Measurements from ENCODE around the gene OPA3.

Gene OPA3

GRCh38 chr19:45529420-45529785 is 55.2 kb downstream of the OPA3 start:
- TF ChIP-seq, protein P1, sequence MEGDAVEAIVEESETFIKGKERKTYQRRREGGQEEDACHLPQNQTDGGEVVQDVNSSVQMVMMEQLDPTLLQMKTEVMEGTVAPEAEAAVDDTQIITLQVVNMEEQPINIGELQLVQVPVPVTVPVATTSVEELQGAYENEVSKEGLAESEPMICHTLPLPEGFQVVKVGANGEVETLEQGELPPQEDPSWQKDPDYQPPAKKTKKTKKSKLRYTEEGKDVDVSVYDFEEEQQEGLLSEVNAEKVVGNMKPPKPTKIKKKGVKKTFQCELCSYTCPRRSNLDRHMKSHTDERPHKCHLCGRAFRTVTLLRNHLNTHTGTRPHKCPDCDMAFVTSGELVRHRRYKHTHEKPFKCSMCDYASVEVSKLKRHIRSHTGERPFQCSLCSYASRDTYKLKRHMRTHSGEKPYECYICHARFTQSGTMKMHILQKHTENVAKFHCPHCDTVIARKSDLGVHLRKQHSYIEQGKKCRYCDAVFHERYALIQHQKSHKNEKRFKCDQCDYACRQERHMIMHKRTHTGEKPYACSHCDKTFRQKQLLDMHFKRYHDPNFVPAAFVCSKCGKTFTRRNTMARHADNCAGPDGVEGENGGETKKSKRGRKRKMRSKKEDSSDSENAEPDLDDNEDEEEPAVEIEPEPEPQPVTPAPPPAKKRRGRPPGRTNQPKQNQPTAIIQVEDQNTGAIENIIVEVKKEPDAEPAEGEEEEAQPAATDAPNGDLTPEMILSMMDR (IDR thresholded peaks at IDR 0.05), result no peak

DNA sequence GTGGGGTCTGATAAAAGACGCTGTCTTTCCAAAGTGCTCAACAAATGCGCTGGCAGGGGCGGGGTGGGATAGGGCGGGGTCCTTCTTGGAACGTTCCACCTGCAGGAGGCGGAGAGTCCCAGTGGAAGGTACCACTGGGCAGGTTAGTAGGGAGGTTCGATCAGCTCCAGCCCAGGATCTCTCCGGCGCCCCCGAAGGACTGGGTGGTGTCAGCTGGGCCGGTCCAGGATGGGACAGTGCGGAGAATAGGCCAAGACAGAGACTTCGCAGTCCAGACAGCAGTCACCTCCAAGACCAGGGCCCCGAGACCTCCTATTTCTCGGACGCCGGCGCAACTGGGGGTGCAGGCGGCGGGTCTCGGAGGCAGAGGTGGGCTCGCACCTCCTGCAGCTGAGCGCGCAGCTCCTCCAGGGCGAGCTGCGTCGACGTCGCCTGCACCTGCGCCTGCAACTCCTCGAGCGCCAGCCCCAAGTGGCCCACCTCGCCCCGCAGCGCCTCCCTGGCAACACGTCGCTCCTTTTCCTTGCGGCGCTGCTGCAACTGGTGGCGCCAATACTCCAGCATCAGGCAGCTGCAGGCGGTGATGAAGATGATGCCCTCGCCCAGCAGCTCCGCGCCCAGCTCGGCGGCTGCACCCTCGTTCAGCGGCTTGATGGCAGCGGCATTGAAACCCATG is 55.7 kb downstream of the OPA3 start:
- TF ChIP-seq, protein P1 (IDR thresholded peaks at IDR 0.05), result no peak

GRCh38 chr19:45528149-45528743 is 56.4 kb downstream of the OPA3 start:
- TF ChIP-seq, protein P1 (IDR thresholded peaks at IDR 0.05), result no peak

- TF ChIP-seq, protein P1 (IDR thresholded peaks at IDR 0.05), result no peak
Observed at GRCh38 chr19:45527731-45528130, 56.9 kb downstream of the OPA3 start.

DNA sequence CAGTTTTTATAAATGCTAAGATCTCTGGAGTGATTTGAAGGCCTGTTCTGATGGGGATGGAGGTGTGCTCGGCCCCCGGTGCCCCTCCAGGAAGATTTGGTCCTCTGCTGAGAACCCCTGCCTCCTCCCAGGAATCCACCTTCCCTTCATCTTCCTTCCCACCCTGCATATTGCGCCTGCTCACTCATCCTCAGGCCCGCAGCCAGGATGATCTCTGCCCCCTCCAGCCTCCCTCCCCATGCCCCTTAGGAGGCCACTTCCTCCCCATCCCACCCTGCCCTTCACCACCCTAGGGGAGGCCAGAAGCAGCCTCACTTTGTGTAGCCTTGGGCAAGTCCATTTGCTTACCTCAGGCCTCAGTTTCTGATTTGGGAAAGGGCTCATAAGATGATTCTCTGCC is 57.6 kb downstream of the OPA3 start:
- TF ChIP-seq, protein P1 (IDR thresholded peaks at IDR 0.05), result no peak

- TF ChIP-seq, protein P1 (IDR thresholded peaks at IDR 0.05), result no peak
Observed at GRCh38 chr19:45526143-45526542, 58.5 kb downstream of the OPA3 start.

- TF ChIP-seq, protein P1 (IDR thresholded peaks at IDR 0.05), result no peak
Observed at GRCh38 chr19:45524575-45525129, 60.0 kb downstream of the OPA3 start.

Data from LNCAP (cell line).